SU-DHL-6 (cell line): ENCODE data around the gene ACADS.

Source experiments
- EZH2phosphoT487 ChIP-seq: fragments of 200-600 bp; sonication (generic), shearing (Covaris generic); conservative IDR thresholded peaks from 2 replicates; pipeline ENCODE4 v1.6.1; 2018; ENCODE audit warnings: mild to moderate bottlenecking, antibody characterized with exemption, low read length, moderate library complexity, mixed read lengths
- TF ChIP-seq, protein P1 (sequence below): fragments of 200-600 bp; sonication (generic); IDR thresholded peaks from one replicate; pipeline ENCODE4 v1.5.1; 2017; ENCODE audit warnings: antibody characterized with exemption, mild to moderate bottlenecking, low read length, moderate library complexity; ENCODE audit not compliant: insufficient read depth, poor library complexity, severe bottlenecking

- TF ChIP-seq, protein P1, sequence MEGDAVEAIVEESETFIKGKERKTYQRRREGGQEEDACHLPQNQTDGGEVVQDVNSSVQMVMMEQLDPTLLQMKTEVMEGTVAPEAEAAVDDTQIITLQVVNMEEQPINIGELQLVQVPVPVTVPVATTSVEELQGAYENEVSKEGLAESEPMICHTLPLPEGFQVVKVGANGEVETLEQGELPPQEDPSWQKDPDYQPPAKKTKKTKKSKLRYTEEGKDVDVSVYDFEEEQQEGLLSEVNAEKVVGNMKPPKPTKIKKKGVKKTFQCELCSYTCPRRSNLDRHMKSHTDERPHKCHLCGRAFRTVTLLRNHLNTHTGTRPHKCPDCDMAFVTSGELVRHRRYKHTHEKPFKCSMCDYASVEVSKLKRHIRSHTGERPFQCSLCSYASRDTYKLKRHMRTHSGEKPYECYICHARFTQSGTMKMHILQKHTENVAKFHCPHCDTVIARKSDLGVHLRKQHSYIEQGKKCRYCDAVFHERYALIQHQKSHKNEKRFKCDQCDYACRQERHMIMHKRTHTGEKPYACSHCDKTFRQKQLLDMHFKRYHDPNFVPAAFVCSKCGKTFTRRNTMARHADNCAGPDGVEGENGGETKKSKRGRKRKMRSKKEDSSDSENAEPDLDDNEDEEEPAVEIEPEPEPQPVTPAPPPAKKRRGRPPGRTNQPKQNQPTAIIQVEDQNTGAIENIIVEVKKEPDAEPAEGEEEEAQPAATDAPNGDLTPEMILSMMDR = no peak
- TF ChIP-seq EZH2phosphoT487 = no peak
Observed at GRCh38 chr12:120692524-120693033, 33.0 kb upstream of the ACADS start.
